HFFc6 (cell line): Measurements from ENCODE around the gene SIAH1. TPM values are rescaled to one million over a fixed set of nuclear protein-coding genes. Genes with fewer than 3 reads are reported as not detected.

Experiments
- DNase-seq: peaks from one replicate; pipeline ENCODE4 v3.0.0-alpha.2; 2018
- H3K27ac Mint-ChIP-seq: 2 replicates; pipeline ENCODE4 v1.8.0; 2020; ENCODE audit warnings: mild to moderate bottlenecking, mixed read lengths
- H3K27me3 Mint-ChIP-seq: 2 replicates; pipeline ENCODE4 v1.8.0; 2021; ENCODE audit warnings: mild to moderate bottlenecking, moderate library complexity, mixed read lengths; ENCODE audit not compliant: insufficient read depth
- H3K36me3 Mint-ChIP-seq: 2 replicates; pipeline ENCODE4 v1.8.0; 2021; ENCODE audit warnings: low read depth, mixed read lengths
- H3K4me1 Mint-ChIP-seq: 2 replicates; pipeline ENCODE4 v1.8.0; 2020; ENCODE audit warnings: low read depth, mixed read lengths
- H3K4me3 Mint-ChIP-seq: 2 replicates; pipeline ENCODE4 v1.8.0; 2020; ENCODE audit warnings: mild to moderate bottlenecking, moderate library complexity, mixed read lengths
- H3K9me3 Mint-ChIP-seq: 2 replicates; pipeline ENCODE4 v1.8.0; 2020; ENCODE audit warnings: mild to moderate bottlenecking, mixed read lengths
- CTCF ChIP-seq: fragments of 200-600 bp; sonication (generic); IDR thresholded peaks from 2 replicates; pipeline ENCODE4 v1.5.0; 2021; ENCODE audit warnings: antibody characterized with exemption, mild to moderate bottlenecking
- total RNA-seq, 6 experiments: library from RNA; stranded (reverse); fragmentation: NEBNext Ultra II Directional; extraction: Animal tissue kit (Norgen Biotek cat#: 25700); gene quantifications; 2 replicates in 1 of 6; 3 replicates in 5 of 6; pipeline ENCODE4 v1.2.3, GENCODE V29; 2021

SIAH1 gene
- total RNA-seq, 6 experiments from 2014 or later = 8.8 to 11.9 (median 10.2) TPM

GRCh38 chr16:48432136-48432535 is 46.9 kb upstream of the SIAH1 start:
- no peaks in the 10 kb centered on the region for H3K36me3 Mint-ChIP-seq
- H3K4me1 Mint-ChIP-seq = peaks cover 11% of the 10 kb centered on the region; the same call in 1 of the 2 replicates
- H3K27ac Mint-ChIP-seq = no peak overlapping the region
- no peak for TF ChIP-seq CTCF
- H3K27me3 Mint-ChIP-seq = peaks cover 18% of the 10 kb centered on the region
- no peak for DNase-seq
- no peak overlapping the region for H3K4me3 Mint-ChIP-seq
- no peaks in the 10 kb centered on the region for H3K9me3 Mint-ChIP-seq

DNA sequence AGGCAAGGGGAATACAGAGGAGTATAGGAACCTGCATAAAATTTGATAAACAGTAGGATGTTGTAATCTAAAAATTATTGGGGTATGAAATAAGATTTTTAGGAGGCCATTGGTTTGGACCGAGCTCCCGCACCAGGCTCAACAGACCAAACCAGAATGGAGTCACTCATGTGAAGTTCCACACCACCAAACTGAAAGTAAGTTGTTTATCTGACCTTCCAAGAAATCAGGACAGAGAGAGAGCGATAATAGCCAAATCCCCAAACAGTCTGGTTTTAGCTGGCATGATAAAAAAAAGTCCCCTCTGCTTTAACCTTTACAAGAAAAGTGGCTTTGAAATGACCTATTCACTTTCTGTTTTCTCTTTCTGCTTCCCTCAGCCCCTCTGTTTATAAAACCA is 45.7 kb upstream of the SIAH1 start:
- Mint-ChIP-seq H3K36me3 (no peaks in the 10 kb centered on the region), H3K4me3 (no peak overlapping the region), H3K9me3 (no peaks in the 10 kb centered on the region), H3K4me1 (peaks cover 15% of the 10 kb centered on the region; the same call in 1 of the 2 replicates), H3K27ac (no peak overlapping the region), H3K27me3 (peaks cover 18% of the 10 kb centered on the region)
- no peak for TF ChIP-seq CTCF
- DNase-seq = no peak

DNA sequence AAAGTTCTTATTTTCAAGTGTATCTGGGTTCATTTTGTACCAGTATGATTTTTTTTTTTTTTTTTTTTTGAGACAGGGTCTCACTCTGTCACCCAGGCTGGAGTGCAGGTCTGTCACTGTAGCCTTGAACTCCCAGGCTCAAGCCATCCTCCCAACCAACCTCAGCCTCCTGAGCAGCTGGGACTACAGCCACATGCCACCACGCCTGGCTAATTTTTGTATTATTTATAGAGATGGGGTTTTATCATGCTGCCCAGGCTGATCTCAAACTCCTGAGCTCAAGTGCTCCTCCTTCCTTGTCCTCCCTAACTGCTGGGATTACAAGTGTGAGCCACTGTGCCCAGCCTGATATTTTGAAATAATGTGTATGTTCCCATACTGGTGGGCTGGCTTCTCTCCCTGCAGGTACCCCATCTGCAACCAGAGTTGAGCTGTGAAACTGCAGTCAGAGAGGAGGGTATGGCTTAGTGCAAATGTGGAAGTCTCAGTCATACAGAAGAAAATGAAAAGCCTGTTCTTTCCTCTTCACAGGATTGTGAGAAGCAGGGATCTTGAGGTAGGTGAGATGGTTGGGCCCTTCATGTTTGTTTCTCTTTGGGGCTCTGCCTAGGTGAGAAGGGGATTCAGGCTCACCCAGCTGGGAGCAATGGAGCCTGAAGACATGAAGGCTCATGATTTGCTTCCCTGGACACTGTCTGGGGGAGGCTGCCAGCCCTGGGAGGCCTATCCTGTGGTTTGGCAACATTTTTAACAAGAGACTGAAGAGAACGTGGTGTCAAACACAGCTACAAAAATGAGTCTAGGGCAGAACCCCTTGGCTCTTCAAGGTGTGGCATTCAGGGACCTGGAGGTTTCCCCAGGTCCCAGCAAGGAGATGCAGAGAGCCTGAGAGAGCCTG is 41.3 kb upstream of the SIAH1 start:
- Mint-ChIP-seq H3K9me3 (no peaks in the 10 kb centered on the region), H3K27ac (no peak overlapping the region), H3K4me1 (peaks cover 10% of the 10 kb centered on the region), H3K4me3 (no peak overlapping the region), H3K36me3 (no peaks in the 10 kb centered on the region), H3K27me3 (peaks cover 15% of the 10 kb centered on the region)
- no peak for DNase-seq
- no peak for TF ChIP-seq CTCF

- no peaks in the 10 kb centered on the region for H3K36me3 Mint-ChIP-seq
- no peak overlapping the region for H3K4me3 Mint-ChIP-seq
- H3K4me1 Mint-ChIP-seq = peaks cover 11% of the 10 kb centered on the region
- H3K27me3 Mint-ChIP-seq = peaks cover 11% of the 10 kb centered on the region
- DNase-seq = no peak
- H3K27ac Mint-ChIP-seq = no peak overlapping the region
- no peaks in the 10 kb centered on the region for H3K9me3 Mint-ChIP-seq
- TF ChIP-seq CTCF = no peak
These were observed 37.3 kb upstream of the SIAH1 start for GRCh38 chr16:48422537-48422936.

DNA sequence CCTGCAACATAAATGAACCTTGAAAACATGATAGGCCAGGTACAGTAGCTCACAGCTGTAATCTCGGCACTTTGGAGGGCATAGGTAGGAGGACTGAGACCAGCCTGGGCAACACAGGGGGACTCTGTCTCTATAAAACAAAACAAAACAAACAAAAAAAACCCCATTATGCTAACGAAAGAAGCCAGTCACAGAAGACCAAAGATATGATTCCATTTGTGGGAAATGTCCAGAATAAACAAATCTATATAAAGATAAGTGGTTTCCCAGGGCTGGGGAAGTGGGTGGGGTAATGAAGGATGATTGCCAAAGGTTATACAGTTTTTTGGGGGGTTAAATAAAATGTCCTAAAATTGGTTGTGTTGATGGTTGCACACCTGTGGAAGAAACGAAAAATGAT is 36.5 kb upstream of the SIAH1 start:
- Mint-ChIP-seq H3K36me3 (no peaks in the 10 kb centered on the region), H3K27me3 (peaks cover 8% of the 10 kb centered on the region; the same call in 1 of the 2 replicates), H3K9me3 (no peaks in the 10 kb centered on the region), H3K4me1 (peaks cover 10% of the 10 kb centered on the region), H3K27ac (0 out of 2 replicates have a peak overlapping the region, but pooled peaks have one; percentile 22), H3K4me3 (no peak overlapping the region)
- no peak for TF ChIP-seq CTCF
- no peak for DNase-seq
